ENCODE data around the gene SPIN3. TPM values are rescaled to one million over a fixed set of nuclear protein-coding genes. Genes with fewer than 3 reads are reported as not detected.

Gene SPIN3
- total RNA-seq, result 4.1 and 6.7 TPM in 2 replicates

DNA sequence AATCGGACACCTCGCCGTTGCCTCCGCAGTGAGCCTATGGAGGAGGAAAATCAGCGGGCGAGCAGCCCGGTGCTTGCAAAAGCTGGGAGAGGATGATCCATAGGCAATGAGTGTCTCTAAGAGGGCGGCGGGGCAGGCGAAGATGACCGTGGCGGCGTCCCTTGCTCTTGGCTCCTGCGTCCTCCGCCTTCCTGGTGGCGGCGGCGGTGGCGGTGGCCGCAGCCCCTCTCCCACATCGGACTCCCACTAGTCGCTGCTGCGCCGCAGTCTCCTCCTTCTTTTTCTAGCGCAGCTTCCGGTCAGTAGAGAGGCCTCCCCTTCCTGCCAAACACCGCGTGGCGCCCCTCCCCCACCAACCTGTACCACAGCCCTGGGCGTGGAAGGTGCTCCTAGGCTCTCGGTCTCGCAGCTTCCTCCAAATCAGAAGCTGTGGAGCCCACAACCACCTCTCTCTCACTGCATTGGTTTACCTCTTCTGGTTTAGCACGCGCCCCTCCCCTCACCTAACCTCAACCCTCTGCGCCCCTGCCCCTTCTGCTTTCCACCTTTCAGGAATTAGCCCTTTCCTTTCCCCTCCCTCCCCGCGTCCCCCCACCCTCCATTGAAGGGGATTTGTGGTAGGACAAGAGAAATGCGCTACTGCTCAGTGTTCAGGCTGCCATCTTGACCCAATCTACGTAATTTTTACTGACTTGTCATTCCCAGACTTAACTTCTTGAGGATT is at the start of gene SPIN3:
Gene SPIN3, minus strand, starts transcription at position 271 of the 724 bp plus-strand sequence. CDS start 594 bp downstream, outside the sequence.

Other genes starting within 250 kb of the SPIN3 start
- gene SPIN2B, start 126.0 kb upstream of the SPIN3 start, total RNA-seq, result 4.1 and 9.0 TPM in 2 replicates
- gene SPIN2A, start 141.9 kb upstream of the SPIN3 start, total RNA-seq, result 1.1 TPM in 1 of 2 replicates, not detected in the other

Data from cardiac ventricle fibroblast (primary cell).